HT1080 (cell line): ENCODE data around the gene C7orf33. TPM values are rescaled to one million over a fixed set of nuclear protein-coding genes. Genes with fewer than 3 reads are reported as not detected.
"Not testable (repeated sequence)": the region's sequence is repeated elsewhere in the genome, so short reads cannot be mapped to it uniquely, and the experiment has no call there.

ENCODE experiments used
- DNase-seq: peaks from one replicate; pipeline ENCODE4 v3.0.0-alpha.2; 2015; ENCODE audit warnings: low read depth
- total RNA-seq: library from RNA; depleted of rRNA; stranded (reverse); fragments of >200 nt; shearing (Covaris generic); gene quantifications from 2 replicates; pipeline ENCODE4 v1.2.3, GENCODE V29; 2014

The C7orf33 gene
- total RNA-seq, 1 experiment from 2014 or later = not detected

DNA sequence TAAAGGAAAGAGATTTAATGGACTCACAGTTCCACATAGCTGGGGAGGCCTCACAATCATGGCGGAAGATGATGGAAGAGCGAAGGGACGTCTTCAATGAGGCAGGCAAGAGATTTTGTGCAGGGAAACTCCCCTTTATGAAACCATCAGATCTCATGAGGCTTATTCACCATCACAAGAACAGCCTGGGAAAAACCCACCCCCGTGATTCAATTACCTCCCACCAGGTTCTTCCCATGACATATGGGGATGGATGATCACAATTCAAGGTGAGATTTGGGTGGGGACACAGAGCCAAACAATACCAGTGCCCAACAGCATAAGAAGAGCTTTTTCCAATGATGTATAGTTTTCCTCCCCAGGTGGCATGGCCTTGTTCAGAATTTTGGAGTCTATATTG, 11.2 kb upstream of the C7orf33 start:
- no peak for DNase-seq

- no peak for DNase-seq
Observed at GRCh38 chr7:148580446-148580845, 10.1 kb upstream of the C7orf33 start.

DNA sequence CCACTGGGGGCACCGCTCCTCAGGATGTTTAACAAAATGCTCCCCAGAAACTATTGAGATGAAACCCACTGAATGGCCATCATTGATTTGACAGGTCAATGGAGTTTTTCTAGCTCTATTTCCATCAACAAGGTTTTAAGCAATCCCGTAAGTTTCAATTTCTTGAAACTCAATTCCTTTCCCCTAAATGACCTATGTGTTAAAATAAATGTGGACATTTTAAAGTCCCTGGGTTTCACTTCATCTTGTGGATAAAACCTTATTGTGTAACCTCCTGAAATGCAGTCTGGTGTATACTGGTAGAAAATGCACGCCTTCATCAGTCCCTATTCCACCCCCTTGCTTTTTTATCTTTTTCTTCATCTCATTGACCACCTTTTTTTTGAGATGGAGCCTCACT, 8.9 kb upstream of the C7orf33 start:
- DNase-seq = no peak

DNA sequence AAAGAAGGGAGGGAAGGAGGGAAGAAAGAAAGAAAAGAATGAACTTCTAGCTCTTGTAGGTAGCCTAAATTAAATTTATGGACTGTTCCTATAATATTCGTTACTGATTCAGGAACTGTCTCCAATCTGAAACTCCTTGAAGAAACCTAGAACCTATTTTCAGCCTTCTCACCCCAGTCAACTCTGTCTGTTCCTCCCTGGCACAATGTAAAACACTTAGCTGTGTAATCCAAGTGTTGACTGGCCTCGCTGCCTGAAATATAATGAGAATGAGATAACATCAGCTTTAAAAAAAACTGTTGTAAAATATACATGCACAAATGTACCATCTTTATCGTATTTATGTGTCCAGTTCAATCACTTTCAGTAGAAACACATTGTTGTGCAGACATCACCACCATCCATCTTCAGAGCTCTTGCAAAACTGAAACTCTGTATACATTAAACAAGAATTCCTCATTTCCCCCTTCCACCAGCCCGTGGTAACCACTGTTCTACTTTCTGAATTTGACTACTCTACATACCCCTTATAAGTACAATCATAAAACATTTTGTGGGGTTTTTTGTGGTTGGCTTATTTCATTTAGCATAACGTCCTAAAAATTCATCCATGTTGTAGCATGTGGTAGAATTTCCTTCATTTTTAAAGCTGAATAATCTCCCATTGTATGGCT, 6.3 kb upstream of the C7orf33 start:
- no peak for DNase-seq

- no peak for DNase-seq
Observed at GRCh38 chr7:148585399-148585798, 5.2 kb upstream of the C7orf33 start.

DNA sequence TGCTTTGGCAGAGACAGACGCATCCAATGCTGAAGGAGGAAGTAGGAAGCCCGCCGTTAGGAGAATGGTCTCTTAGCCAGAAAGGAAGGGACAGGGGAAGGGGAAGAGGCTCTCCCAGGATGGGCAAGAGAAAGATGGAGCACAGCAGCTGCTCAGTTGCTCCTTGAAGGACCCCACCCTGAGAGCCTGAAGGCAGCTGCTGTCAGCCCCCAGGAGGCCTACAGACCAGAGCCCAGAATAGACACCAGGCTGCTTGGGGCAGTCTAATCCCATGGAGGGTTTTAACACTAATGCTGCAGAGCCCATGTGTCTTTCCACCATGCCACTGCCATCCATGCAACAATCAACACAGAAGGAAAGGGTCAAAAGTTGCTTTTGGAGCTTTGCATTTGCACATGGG, 3.5 kb upstream of the C7orf33 start:
- no peak for DNase-seq

- no peak for DNase-seq
Observed at GRCh38 chr7:148588168-148588567, 2.4 kb upstream of the C7orf33 start.

- DNase-seq = no peak
Observed at GRCh38 chr7:148588670-148589131, 1.9 kb upstream of the C7orf33 start.

DNA sequence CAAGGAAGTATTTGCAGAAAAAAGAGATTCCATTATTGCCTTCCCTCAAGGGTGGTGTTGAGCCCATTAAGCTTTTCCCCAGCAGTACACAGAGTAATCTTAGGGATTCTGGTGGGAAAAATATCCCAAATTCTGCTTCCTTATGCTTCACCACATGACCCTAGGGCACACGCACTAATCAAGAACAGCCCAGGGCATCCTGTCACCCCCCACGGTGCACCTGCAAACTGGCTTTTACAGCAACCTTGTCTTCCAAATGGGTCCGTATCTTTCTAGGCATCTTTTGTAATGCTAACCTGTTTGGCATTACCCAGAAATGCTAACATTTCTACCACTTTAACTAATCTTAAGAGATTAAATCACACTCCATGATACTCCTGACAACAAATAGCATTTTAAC, 926 bp upstream of the C7orf33 start:
- DNase-seq = no peak

DNA sequence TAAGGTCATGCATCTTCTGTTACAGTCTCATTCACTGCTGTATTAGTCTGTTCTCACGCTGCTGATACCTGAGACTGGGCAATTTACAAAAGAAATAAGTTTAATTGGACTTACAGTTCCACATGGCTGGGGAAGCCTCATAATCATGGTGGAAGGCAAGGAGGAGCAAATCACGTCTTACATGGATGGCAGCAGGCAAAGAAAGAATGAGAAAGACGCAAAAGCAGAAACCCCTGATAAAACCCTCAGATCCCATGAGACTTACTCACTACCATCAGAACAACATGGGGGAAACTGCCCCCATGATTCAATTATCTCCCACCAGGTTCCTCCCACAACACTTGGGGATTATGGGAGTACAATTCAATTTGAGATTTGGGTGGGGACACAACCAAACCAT, 5.8 kb downstream of the C7orf33 start:
- DNase-seq = not testable (repeated sequence)

GRCh38 chr7:148598351-148598750, 7.8 kb downstream of the C7orf33 start:
- DNase-seq = no peak

DNA sequence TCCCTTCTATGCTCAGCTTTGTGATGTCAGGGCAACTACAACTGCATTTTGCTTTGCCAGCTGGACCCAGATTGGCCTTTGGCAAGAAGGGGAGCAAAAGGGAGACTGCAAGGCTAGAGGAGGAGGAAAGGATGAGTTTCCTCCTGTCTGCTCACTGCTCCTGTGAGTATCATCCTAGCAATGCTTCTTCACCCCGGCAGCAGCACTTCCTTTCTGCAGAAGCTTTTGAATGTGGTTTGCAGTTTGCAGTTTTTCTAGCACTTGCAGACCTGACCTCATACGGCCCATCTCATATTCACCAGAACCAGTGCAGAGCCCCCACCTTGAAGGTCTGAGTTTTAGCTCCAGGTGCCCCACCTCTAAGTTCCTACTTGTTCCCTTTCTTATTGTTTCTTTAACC, 14.8 kb downstream of the C7orf33 start:
- DNase-seq = no peak

GRCh38 chr7:148607151-148607661, 16.6 kb downstream of the C7orf33 start:
- no peak for DNase-seq

DNA sequence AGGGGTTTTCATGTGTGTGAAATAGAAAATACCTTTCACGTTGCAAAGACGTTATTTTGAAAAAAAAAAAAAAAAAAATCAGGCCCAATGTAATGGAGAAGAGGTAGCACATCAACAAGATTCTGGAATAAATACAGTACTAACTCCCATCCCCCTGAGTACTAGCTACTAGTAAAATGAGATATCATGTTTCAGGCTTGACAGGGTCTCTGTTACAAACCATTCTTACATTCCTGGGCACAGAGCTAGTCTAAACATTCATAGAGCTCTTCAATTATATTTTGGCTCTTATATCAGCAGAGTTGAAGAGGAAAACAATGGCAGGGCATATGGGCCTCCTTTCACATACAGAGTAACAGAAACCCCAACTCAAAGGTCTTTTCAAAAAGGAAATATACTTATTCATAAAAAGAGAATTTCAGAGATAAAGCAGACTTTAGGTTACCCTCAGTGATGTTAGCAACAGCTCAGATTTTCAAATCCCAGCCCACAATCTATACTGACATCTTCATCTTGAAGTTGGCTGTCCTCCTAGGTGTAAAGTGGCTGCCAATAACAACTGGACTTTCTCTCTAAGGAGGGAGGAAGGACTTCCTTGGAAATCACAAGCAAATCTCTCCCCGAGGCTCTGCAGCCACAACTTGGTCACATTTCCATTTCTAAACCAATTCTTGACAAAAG, 18.6 kb downstream of the C7orf33 start:
- DNase-seq = no peak

DNA sequence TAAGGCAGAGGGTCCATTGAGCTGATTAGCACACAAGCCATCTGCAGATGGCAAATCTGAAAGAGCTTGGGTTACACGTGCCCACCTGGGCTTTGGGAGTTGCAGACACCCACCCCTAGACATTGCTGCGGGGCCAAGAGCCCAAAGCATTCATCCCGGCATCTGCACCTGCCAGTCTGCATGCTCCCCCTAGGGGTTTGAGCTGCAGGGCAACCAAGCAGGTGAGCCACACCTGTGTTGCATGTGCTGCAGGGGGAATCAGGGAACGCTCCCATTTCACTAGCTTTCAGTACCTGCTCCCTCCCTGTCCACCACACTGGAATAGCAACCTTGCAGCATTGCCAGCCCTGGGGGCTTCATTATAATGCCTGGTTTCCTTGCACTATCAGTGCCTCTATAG, 21.1 kb downstream of the C7orf33 start:
- DNase-seq = no peak

DNA sequence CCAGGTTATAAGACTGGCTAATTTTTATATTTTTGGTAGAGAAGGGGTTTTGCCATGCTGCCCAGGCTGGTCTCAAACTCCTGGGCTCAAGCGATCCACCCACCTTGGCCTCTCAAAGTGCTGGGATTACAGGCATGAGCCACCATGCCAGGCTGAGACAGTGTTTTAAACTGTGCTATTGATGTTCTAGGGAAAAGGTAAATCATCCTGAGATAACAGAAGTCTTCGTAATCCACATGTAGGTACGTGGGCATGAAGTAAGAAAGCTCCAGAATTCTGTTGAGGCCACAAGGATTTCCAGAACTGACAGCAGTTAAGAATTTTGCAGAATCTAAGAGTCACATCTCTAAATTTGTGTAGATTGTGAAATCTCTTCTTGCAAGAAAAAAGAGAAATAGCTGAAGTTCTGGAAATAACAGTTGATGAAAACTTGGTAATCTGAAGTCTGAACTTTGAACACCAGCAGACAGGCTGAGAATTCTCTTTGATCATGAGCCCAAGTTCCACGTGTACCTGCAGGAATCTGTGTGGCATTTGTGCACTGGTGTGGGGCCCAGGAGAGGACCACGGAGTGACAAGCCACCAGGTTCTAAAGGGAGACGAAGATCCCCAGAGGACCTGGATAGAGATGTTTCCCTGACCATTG, 24.6 kb downstream of the C7orf33 start:
- DNase-seq = no peak

DNA sequence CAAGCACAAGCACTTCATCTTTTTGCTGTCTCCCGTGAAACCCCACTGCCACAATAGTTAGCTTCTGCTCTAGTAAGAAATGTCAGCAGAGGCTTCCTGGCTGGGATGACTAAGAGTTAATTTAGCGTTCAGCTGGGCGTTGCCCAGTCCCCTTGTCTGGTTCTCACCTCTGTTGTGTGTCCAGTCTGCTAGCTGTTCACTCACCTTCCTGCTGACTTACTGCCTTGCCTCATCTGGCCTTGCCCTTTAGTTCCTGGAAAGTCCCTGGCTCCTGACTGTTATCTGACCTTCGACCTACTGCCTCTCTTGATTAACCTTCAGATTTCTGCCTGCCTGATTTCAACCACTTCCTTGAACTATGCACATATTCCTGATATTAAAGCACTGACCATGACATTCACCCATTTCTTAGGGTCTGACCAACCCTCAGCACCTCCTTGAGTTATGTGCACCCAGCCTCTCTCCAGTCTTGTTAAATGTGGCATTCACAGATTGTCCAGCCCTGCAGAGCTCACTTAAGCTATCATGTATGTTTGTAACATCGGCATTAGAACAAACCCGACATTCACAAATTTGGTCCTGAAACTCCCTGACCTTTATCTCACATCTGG, 30.3 kb downstream of the C7orf33 start:
- DNase-seq = peak; percentile 41

- DNase-seq = no peak
Observed at GRCh38 chr7:148621563-148621962, 31.0 kb downstream of the C7orf33 start.

DNA sequence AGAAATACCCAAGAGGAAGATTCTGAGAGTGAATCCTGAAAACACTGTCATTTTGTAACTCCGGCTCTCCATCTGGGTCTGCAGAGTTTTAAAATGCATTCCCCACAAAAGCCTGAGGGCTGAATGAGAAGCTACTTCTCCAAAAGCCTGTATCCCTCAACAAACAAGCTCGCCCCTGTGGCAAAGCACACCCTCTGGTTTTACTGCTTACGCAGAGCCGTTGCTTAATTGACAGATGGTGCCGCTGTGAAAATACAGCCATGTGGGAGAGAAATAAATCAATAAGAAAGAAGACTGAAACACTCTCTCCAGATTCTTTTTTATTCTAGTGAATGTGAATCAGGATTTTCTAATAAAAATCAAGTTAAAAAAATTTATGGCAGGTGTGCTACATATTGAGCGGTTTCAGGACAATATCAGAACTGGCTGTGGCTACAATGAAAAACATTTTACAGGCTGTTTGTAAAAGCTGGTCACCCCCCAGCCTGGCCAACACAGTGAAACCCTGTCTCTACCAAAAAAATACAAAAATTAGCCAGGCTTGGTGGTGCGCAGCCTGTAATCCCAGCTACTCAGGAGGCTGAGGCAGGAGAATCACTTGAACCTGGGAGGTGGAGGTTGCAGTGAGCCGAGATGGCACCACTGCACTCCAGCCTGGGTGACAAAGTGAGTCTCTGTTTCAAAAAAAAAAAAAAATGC, 32.5 kb downstream of the C7orf33 start:
- DNase-seq = no peak

- peak; percentile 77 for DNase-seq
Observed at GRCh38 chr7:148623586-148624282, 33.2 kb downstream of the C7orf33 start.

DNA sequence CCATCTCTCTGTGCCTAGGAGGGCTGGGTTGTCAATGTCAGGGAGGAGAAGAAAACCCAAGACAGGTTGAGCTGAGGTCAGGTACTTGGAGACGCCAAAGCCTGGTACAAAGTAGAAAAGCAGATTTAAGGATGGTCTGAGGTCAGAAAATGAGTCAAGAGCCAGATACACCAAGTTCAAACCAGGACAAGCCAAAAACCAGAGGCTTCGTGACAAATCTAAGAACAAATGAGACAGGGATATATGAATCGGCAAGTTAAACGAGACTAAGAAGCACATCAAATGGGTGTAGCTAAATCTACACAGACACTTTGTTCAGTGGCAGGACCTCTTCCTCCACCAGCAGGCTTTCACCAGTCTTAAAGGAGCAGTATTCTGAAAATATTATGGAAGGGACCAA, 34.2 kb downstream of the C7orf33 start:
- DNase-seq = no peak
